GM12878 (cell line): ENCODE data around the gene TARDBP. TPM values are rescaled to one million over a fixed set of nuclear protein-coding genes. Genes with fewer than 3 reads are reported as not detected.

ENCODE experiments used
- ASH2L ChIP-seq: fragments of 300-600, 200-600 bp; sonication (generic); IDR thresholded peaks from 2 replicates; pipeline ENCODE4 v1.6.1; 2017; ENCODE audit warnings: low read depth, mild to moderate bottlenecking, borderline replicate concordance
- ATF7 ChIP-seq: fragments of 450-650 bp; IDR thresholded peaks from 2 replicates; pipeline ENCODE4 v1.6.1; 2016; ENCODE audit warnings: low read depth, mild to moderate bottlenecking
- BCLAF1 ChIP-seq: fragments of 450-650 bp; IDR thresholded peaks from 2 replicates; pipeline ENCODE4 v1.6.1; 2017; ENCODE audit warnings: antibody characterized with exemption, mild to moderate bottlenecking, moderate library complexity
- BRCA1 ChIP-seq: IDR thresholded peaks from 2 replicates; pipeline ENCODE4 v1.6.1; 2011; ENCODE audit warnings: low read depth, low read length, improper control_type of control experiment
- CUX1 ChIP-seq: IDR thresholded peaks from 2 replicates; pipeline ENCODE4 v1.6.1; 2012; ENCODE audit warnings: improper control_type of control experiment, low read depth, low read length; ENCODE audit not compliant: insufficient replicate concordance
- ELK1 ChIP-seq: IDR thresholded peaks from 2 replicates; pipeline ENCODE4 v1.6.1; 2012; ENCODE audit warnings: low read depth, low read length, improper control_type of control experiment
- HDAC2 ChIP-seq: fragments of 200-600 bp; sonication (generic); IDR thresholded peaks from 2 replicates; pipeline ENCODE4 v1.6.1; 2017
- IKZF1 ChIP-seq: fragments of 450-650 bp; conservative IDR thresholded peaks from 2 replicates; pipeline ENCODE4 v1.6.1; 2017; ENCODE audit warnings: antibody characterized with exemption, mild to moderate bottlenecking
- IRF5 ChIP-seq: fragments of 450-650 bp; IDR thresholded peaks from 2 replicates; pipeline ENCODE4 v1.6.1; 2017; ENCODE audit warnings: borderline replicate concordance
- MTA2 ChIP-seq: fragments of 450-650 bp; IDR thresholded peaks from 2 replicates; pipeline ENCODE4 v1.6.1; 2016; ENCODE audit warnings: low read depth, mild to moderate bottlenecking, moderate library complexity
- PKNOX1 ChIP-seq: fragments of 450-650 bp; IDR thresholded peaks from 2 replicates; pipeline ENCODE4 v1.6.1; 2016; ENCODE audit warnings: mild to moderate bottlenecking
- RELA ChIP-seq: fragments of 450-650 bp; IDR thresholded peaks from 2 replicates; pipeline ENCODE4 v1.8.0; 2014; ENCODE audit warnings: borderline replicate concordance; ENCODE audit not compliant: partially characterized antibody
- RELB ChIP-seq: fragments of 450-650 bp; IDR thresholded peaks from 2 replicates; pipeline ENCODE4 v1.6.1; 2017; ENCODE audit warnings: low read depth, mild to moderate bottlenecking, moderate library complexity
- SIN3A ChIP-seq: IDR thresholded peaks from 2 replicates; pipeline ENCODE4 v1.6.1; 2012; ENCODE audit warnings: low read depth, low read length, improper control_type of control experiment
- SIX5 ChIP-seq: IDR thresholded peaks from 2 replicates; pipeline ENCODE4 v1.6.1; 2011; ENCODE audit warnings: mild to moderate bottlenecking, low read depth, low read length, moderate library complexity; ENCODE audit not compliant: severe bottlenecking
- SP1 ChIP-seq: IDR thresholded peaks from one replicate; pipeline ENCODE4 v1.6.1; 2011; ENCODE audit warnings: low read depth, low read length
- ZNF384 ChIP-seq: IDR thresholded peaks from 2 replicates; pipeline ENCODE4 v1.6.1; 2012; ENCODE audit warnings: low read depth, mild to moderate bottlenecking, low read length, improper control_type of control experiment, borderline replicate concordance
- polyA plus RNA-seq, 11 experiments: library from polyadenylated mRNA; depleted of rRNA in 4 of 11; unstranded in 6 of 11; stranded (reverse) in 5 of 11; fragments of >200 nt; fragmentation: Nextera tagmentation in 4 of 11; fragmentation: Illumina TruSeq in 1 of 11; extraction: Ambion mirVana in 4 of 11; extraction: Trizol in 1 of 11; gene quantifications; 1 replicate in 1 of 11; 2 replicates in 10 of 11; pipeline versions ENCODE4 v1.2.1 to v1.2.3, GENCODE V29; 2011 to 2016; ENCODE audit warnings: inconsistent platforms in 2 of 11, missing spikeins in 2 of 11, low read depth in 1 of 11
- total RNA-seq, 4 experiments: library from RNA; depleted of rRNA in 3 of 4; stranded (reverse); fragments of >200 nt in 3 of 4; fragmentation: Illumina TruSeq in 1 of 4; extraction: Trizol in 1 of 4; gene quantifications; 2 replicates each; pipeline versions ENCODE4 v1.2.1 to v1.2.3, GENCODE V29; 2013 to 2021

Gene TARDBP
- total and polyA plus RNA-seq, 10 of the 15 experiments (the other 5 are each of a cell fraction or from before 2014, with no cell fraction given) = 55.6 to 318 (median 192) TPM

GRCh38 chr1:11062965-11063401, 50.5 kb downstream of the TARDBP start (continued):
- TF ChIP-seq IRF5 (peak; percentile 60; the same call in 1 of the 2 replicates), MTA2 (peak; percentile 99), HDAC2 (no peak), BRCA1 (no peak), BCLAF1 (no peak), PKNOX1 (peak; percentile 81), SP1 (peak; percentile 14), ZNF384 (no peak), RELB (peak; percentile 83), SIX5 (no peak), ELK1 (no peak), ATF7 (peak; percentile 90), ASH2L (no peak), CUX1 (no peak), IKZF1 (peak; percentile 94), RELA (no peak), SIN3A (0 out of 2 replicates have a peak, but pooled peaks have one; percentile 57)
